ENCODE results near the gene PAQR5.
A peak's percentile ranks its signal among the peaks of the same experiment; 100 is the strongest.
"Not testable (repeated sequence)": the region's sequence is repeated elsewhere in the genome, so short reads cannot be mapped to it uniquely, and the experiment has no call there.

Gene PAQR5

GRCh38 chr15:69290346-69291164 is 8.2 kb upstream of the PAQR5 start:
- DNase-seq = no peak
- in situ Hi-C loops (cut with HindIII; ENCODE audit: low pct_ligation_motif_present, low pct_unique_long_range_greater_than_20kb, low sequenced_read_pairs) = no loop called here

GRCh38 chr15:69291651-69292050 is 7.1 kb upstream of the PAQR5 start:
- in situ Hi-C loops (cut with HindIII; ENCODE audit: low pct_ligation_motif_present, low pct_unique_long_range_greater_than_20kb, low sequenced_read_pairs); DNase-seq: not testable (repeated sequence)

GRCh38 chr15:69292826-69293420 is 5.8 kb upstream of the PAQR5 start:
- DNase-seq = no peak
- in situ Hi-C loops (cut with HindIII; ENCODE audit: low pct_ligation_motif_present, low pct_unique_long_range_greater_than_20kb, low sequenced_read_pairs) = no loop called here

- in situ Hi-C loops (cut with HindIII; ENCODE audit: low pct_ligation_motif_present, low pct_unique_long_range_greater_than_20kb, low sequenced_read_pairs) = no loop called here
- no peak for DNase-seq
Measured at GRCh38 chr15:69293741-69294615, 4.7 kb upstream of the PAQR5 start.

- in situ Hi-C loops (cut with HindIII; ENCODE audit: low pct_ligation_motif_present, low pct_unique_long_range_greater_than_20kb, low sequenced_read_pairs) = no loop called here
- DNase-seq = no peak
Measured at GRCh38 chr15:69296606-69297005, 2.1 kb upstream of the PAQR5 start.

GRCh38 chr15:69297642-69298353 is 914 bp upstream of the PAQR5 start:
- in situ Hi-C loops (cut with HindIII; ENCODE audit: low pct_ligation_motif_present, low pct_unique_long_range_greater_than_20kb, low sequenced_read_pairs) = no loop called here
- no peak for DNase-seq

- DNase-seq = no peak
- in situ Hi-C loops (cut with HindIII; ENCODE audit: low pct_ligation_motif_present, low pct_unique_long_range_greater_than_20kb, low sequenced_read_pairs) = no loop called here
Measured at GRCh38 chr15:69298354-69298696, 387 bp upstream of the PAQR5 start.

- DNase-seq = no peak
- in situ Hi-C loops (cut with HindIII; ENCODE audit: low pct_ligation_motif_present, low pct_unique_long_range_greater_than_20kb, low sequenced_read_pairs) = no loop called here
Measured at GRCh38 chr15:69299451-69299886, 757 bp downstream of the PAQR5 start.

GRCh38 chr15:69299943-69300588 is 1.4 kb downstream of the PAQR5 start:
- DNase-seq = no peak
- in situ Hi-C loops (cut with HindIII; ENCODE audit: low pct_ligation_motif_present, low pct_unique_long_range_greater_than_20kb, low sequenced_read_pairs) = no loop called here

- DNase-seq; in situ Hi-C loops (cut with HindIII; ENCODE audit: low pct_ligation_motif_present, low pct_unique_long_range_greater_than_20kb, low sequenced_read_pairs): not testable (repeated sequence)
Measured at GRCh38 chr15:69301101-69301500, 2.4 kb downstream of the PAQR5 start.

GRCh38 chr15:69302087-69302486 is 3.4 kb downstream of the PAQR5 start:
- DNase-seq; in situ Hi-C loops (cut with HindIII; ENCODE audit: low pct_ligation_motif_present, low pct_unique_long_range_greater_than_20kb, low sequenced_read_pairs): not testable (repeated sequence)

- DNase-seq = no peak
- in situ Hi-C loops (cut with HindIII; ENCODE audit: low pct_ligation_motif_present, low pct_unique_long_range_greater_than_20kb, low sequenced_read_pairs) = no loop called here
Measured at GRCh38 chr15:69302929-69303328, 4.2 kb downstream of the PAQR5 start.

- in situ Hi-C loops (cut with HindIII; ENCODE audit: low pct_ligation_motif_present, low pct_unique_long_range_greater_than_20kb, low sequenced_read_pairs) = no loop called here
Measured at GRCh38 chr15:69303337-69304181, 4.8 kb downstream of the PAQR5 start.

GRCh38 chr15:69304182-69304545 is 5.5 kb downstream of the PAQR5 start:
- in situ Hi-C loops (cut with HindIII; ENCODE audit: low pct_ligation_motif_present, low pct_unique_long_range_greater_than_20kb, low sequenced_read_pairs) = no loop called here
- peak; percentile 86 for DNase-seq

More at GRCh38 chr15:69303337-69304181, 4.8 kb downstream of the PAQR5 start:
- peak; percentile 28 for DNase-seq

GRCh38 chr15:69305204-69305931 is 6.7 kb downstream of the PAQR5 start:
- in situ Hi-C loops (cut with HindIII; ENCODE audit: low pct_ligation_motif_present, low pct_unique_long_range_greater_than_20kb, low sequenced_read_pairs) = no loop called here
- peak; percentile 89 for DNase-seq

- DNase-seq = no peak
- in situ Hi-C loops (cut with HindIII; ENCODE audit: low pct_ligation_motif_present, low pct_unique_long_range_greater_than_20kb, low sequenced_read_pairs) = no loop called here
Measured at GRCh38 chr15:69305933-69306568, 7.3 kb downstream of the PAQR5 start.

All from ACHN (cell line).